ENCODE results near the gene CC2D2A.

- TF ChIP-seq, protein P1, sequence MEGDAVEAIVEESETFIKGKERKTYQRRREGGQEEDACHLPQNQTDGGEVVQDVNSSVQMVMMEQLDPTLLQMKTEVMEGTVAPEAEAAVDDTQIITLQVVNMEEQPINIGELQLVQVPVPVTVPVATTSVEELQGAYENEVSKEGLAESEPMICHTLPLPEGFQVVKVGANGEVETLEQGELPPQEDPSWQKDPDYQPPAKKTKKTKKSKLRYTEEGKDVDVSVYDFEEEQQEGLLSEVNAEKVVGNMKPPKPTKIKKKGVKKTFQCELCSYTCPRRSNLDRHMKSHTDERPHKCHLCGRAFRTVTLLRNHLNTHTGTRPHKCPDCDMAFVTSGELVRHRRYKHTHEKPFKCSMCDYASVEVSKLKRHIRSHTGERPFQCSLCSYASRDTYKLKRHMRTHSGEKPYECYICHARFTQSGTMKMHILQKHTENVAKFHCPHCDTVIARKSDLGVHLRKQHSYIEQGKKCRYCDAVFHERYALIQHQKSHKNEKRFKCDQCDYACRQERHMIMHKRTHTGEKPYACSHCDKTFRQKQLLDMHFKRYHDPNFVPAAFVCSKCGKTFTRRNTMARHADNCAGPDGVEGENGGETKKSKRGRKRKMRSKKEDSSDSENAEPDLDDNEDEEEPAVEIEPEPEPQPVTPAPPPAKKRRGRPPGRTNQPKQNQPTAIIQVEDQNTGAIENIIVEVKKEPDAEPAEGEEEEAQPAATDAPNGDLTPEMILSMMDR (IDR thresholded peaks at IDR 0.05): no peak
- TF ChIP-seq POLR2A (IDR thresholded peaks at IDR 0.05): no peak
These were observed 167.1 kb downstream of the CC2D2A start for GRCh38 chr4:15636818-15637217.
